SK-N-SH (cell line): ENCODE data around the gene IP6K2. TPM values are rescaled to one million over a fixed set of nuclear protein-coding genes. Genes with fewer than 3 reads are reported as not detected.

Experiments
- CTCF ChIA-PET: fragments of 300-600, 350-600 bp; formaldehyde crosslinking; extraction: SDS; loops from one replicate; lab custom pipeline; 2021; lab: Yijun Ruan, JAX
- POLR2A ChIA-PET: fragments of 350-600 bp; sonication (Branson Sonifier 250); formaldehyde crosslinking; extraction: SDS; loops from one replicate; lab custom pipeline; 2020; ENCODE audit warnings: antibody characterized with exemption, inconsistent platforms; lab: Yijun Ruan, JAX
- DNase-seq: peaks from one replicate; pipeline ENCODE4 v3.0.0; 2012
- H2AFZ ChIP-seq: fragments of 200-600 bp; sonication (generic); 2 replicates; pipeline ENCODE4 v1.8.1; 2016; ENCODE audit warnings: antibody characterized with exemption, mild to moderate bottlenecking, low read depth
- H3F3A ChIP-seq: fragments of 200-600 bp; sonication (generic); replicated peaks from 2 replicates; pipeline ENCODE3; 2016; ENCODE audit warnings: antibody characterized with exemption, mild to moderate bottlenecking; ENCODE audit not compliant: insufficient read depth
- H3K27ac ChIP-seq, 2 experiments: fragments of 200-500 bp in 1 of 2; fragments of 200-600 bp in 1 of 2; sonication (Bioruptor generic) in 1 of 2; sonication (generic), shearing (Covaris generic) in 1 of 2; 2 replicates each; pipeline versions ENCODE4 v1.5.1 to v1.6.1; 2014 to 2016; ENCODE audit warnings: low read depth in 2 of 2, inconsistent platforms in 1 of 2, low read length in 1 of 2, mild to moderate bottlenecking in 1 of 2, mixed read lengths in 1 of 2
- H3K27me3 ChIP-seq: fragments of 200-600 bp; sonication (generic), shearing (Covaris generic); 2 replicates; pipeline ENCODE4 v1.6.1; 2016; ENCODE audit warnings: mixed run types; ENCODE audit not compliant: insufficient read depth
- H3K36me3 ChIP-seq, 2 experiments: fragments of 200-500 bp in 1 of 2; fragments of 200-600 bp in 1 of 2; sonication (Bioruptor generic) in 1 of 2; sonication (generic) in 1 of 2; replicated peaks in 1 of 2; 2 replicates each; pipeline versions ENCODE3 to v1.5.1; 2014 to 2016; ENCODE audit warnings: low read length in 1 of 2, mild to moderate bottlenecking in 1 of 2; ENCODE audit not compliant: insufficient read depth in 2 of 2, control insufficient read depth in 1 of 2
- H3K4me1 ChIP-seq, 2 experiments: fragments of 200-500 bp in 1 of 2; fragments of 200-600 bp in 1 of 2; sonication (Bioruptor generic) in 1 of 2; sonication (generic), shearing (Covaris generic) in 1 of 2; 2 replicates each; pipeline versions ENCODE4 v1.5.1 to v1.6.1; 2014 to 2016; ENCODE audit warnings: low read depth in 1 of 2, low read length in 1 of 2, mixed run types in 1 of 2; ENCODE audit not compliant: insufficient read depth in 2 of 2, control insufficient read depth in 1 of 2
- H3K4me2 ChIP-seq: fragments of 200-600 bp; sonication (generic), shearing (Covaris generic); 2 replicates; pipeline ENCODE4 v1.6.1; 2017; ENCODE audit warnings: mixed run types
- H3K4me3 ChIP-seq, 2 experiments: fragments of 200-500 bp in 1 of 2; fragments of 200-600 bp in 1 of 2; sonication (Bioruptor generic) in 1 of 2; sonication (generic), shearing (Covaris generic) in 1 of 2; 2 replicates each; pipeline versions ENCODE4 v1.5.1 to v1.8.1; 2014 to 2016; ENCODE audit warnings: low read depth in 2 of 2, inconsistent platforms in 1 of 2, low read length in 1 of 2, mild to moderate bottlenecking in 1 of 2, mixed read lengths in 1 of 2, moderate library complexity in 1 of 2
- H3K79me2 ChIP-seq: fragments of 200-600 bp; sonication (generic); 2 replicates; pipeline ENCODE4 v1.8.1; 2017; ENCODE audit warnings: mild to moderate bottlenecking; ENCODE audit not compliant: insufficient read depth
- H3K9ac ChIP-seq: fragments of 200-600 bp; sonication (generic); 2 replicates; pipeline ENCODE4 v1.6.1; 2017; ENCODE audit warnings: mixed run types
- H3K9me2 ChIP-seq: fragments of 200-600 bp; sonication (generic); 2 replicates; pipeline ENCODE4 v1.6.1; 2017; ENCODE audit warnings: mixed run types
- H3K9me3 ChIP-seq: fragments of 200-600 bp; sonication (generic); 2 replicates; pipeline ENCODE4 v1.6.1; 2017; ENCODE audit warnings: mixed run types, mild to moderate bottlenecking, moderate library complexity
- H4K20me1 ChIP-seq: fragments of 200-600 bp; sonication (generic); 2 replicates; pipeline ENCODE4 v1.6.1; 2017; ENCODE audit warnings: mild to moderate bottlenecking, mixed run types; ENCODE audit not compliant: insufficient read depth
- CHD2 ChIP-seq: fragments of 150-350 bp; IDR thresholded peaks from 2 replicates; pipeline ENCODE4 v1.6.1; 2018; ENCODE audit warnings: low read length; ENCODE audit not compliant: partially characterized antibody
- ELF1 ChIP-seq: IDR thresholded peaks from 2 replicates; pipeline ENCODE4 v1.4.0; 2012
- EP300 ChIP-seq, 2 experiments: IDR thresholded peaks; 2 replicates each; pipeline versions ENCODE4 v1.4.0 to v1.6.1; 2012; ENCODE audit warnings: borderline replicate concordance in 1 of 2, low read depth in 1 of 2, low read length in 1 of 2
- GATA2 ChIP-seq: sonication (generic); formaldehyde crosslinking; IDR thresholded peaks from 2 replicates; pipeline ENCODE4 v1.5.0; 2020; ENCODE audit warnings: mild to moderate bottlenecking, missing genetic modification reagents
- MXI1 ChIP-seq: IDR thresholded peaks from 2 replicates; pipeline ENCODE4 v1.6.1; 2012; ENCODE audit warnings: mild to moderate bottlenecking, low read depth, low read length, improper control_type of control experiment
- NFIC ChIP-seq: IDR thresholded peaks from 2 replicates; pipeline ENCODE4 v1.4.0; 2012; ENCODE audit warnings: borderline replicate concordance
- REST ChIP-seq: IDR thresholded peaks from 2 replicates; pipeline ENCODE4 v1.6.1; 2012; ENCODE audit warnings: mild to moderate bottlenecking, low read depth, low read length, moderate library complexity
- RXRA ChIP-seq: IDR thresholded peaks from 2 replicates; pipeline ENCODE4 v1.4.0; 2012; ENCODE audit warnings: low read depth, mild to moderate bottlenecking, borderline replicate concordance
- SIN3A ChIP-seq: IDR thresholded peaks from 2 replicates; pipeline ENCODE4 v1.6.1; 2012; ENCODE audit warnings: low read depth, mild to moderate bottlenecking, low read length, moderate library complexity, borderline replicate concordance
- SMC3 ChIP-seq: IDR thresholded peaks from 2 replicates; pipeline ENCODE4 v1.6.1; 2012; ENCODE audit warnings: low read depth, low read length, improper control_type of control experiment
- TAF1 ChIP-seq: IDR thresholded peaks from 2 replicates; pipeline ENCODE4 v1.6.1; 2012; ENCODE audit warnings: low read depth, mild to moderate bottlenecking, low read length, moderate library complexity, borderline replicate concordance
- YY1 ChIP-seq: IDR thresholded peaks from 2 replicates; pipeline ENCODE4 v1.4.0; 2012; ENCODE audit warnings: low read depth, mild to moderate bottlenecking
- WGBS: methylation state at CpG from one replicate; pipeline ENCODE4 v1.1.6; 2017; ENCODE audit warnings: low lambda C conversion rate; 5-methylcytosine and 5-hydroxymethylcytosine counted together
- polyA plus RNA-seq, 3 experiments: library from polyadenylated mRNA; depleted of rRNA; stranded (reverse); fragments of >200 nt; gene quantifications; 2 replicates each; pipeline ENCODE4 v1.2.3, GENCODE V29; 2012

The IP6K2 gene
- polyA plus RNA-seq, 1 of the 3 experiments (the other 2 are of a cell fraction): 178 TPM

- TF ChIP-seq TAF1: no peak
Measured at GRCh38 chr3:48648188-48648850, 68.7 kb downstream of the IP6K2 start (continued).

- Histone ChIP-seq H4K20me1 (no peaks in the 10 kb centered on the region), H2AFZ (no peak overlapping the region), H3K27ac (no peak overlapping the region), H3K9me3 (no peaks in the 10 kb centered on the region), H3K4me3 (no peak overlapping the region), H3F3A (no peaks in the 10 kb centered on the region), H3K27me3 (no peaks in the 10 kb centered on the region), H3K79me2 (no peaks in the 10 kb centered on the region), H3K4me1 (no peaks in the 10 kb centered on the region), H3K9me2 (no peaks in the 10 kb centered on the region), H3K9ac (no peak overlapping the region), H3K4me2 (no peak overlapping the region), H3K36me3 (peaks cover 0 to 73% of the 10 kb centered on the region in 2 experiments)
- no peak for DNase-seq
- 87% methylated on average over 9 of the region's 9 CpGs for WGBS
- TF ChIP-seq REST (no peak), CHD2 (no peak), GATA2 (CRISPR knock-in tag) (no peak), ELF1 (no peak), EP300 (IDR thresholded peaks at IDR 0.05; ENCODE audit: borderline replicate concordance in 1 of 2, low read depth in 1 of 2, low read length in 1 of 2) (no peak), SMC3 (no peak), NFIC (no peak), MXI1 (no peak)
- ChIA-PET CTCF (interaction anchor here (1.1 to 2.6 kb wide), 2 partner anchors 9 to 12 kb away, joined by 3 to 12 read pairs; partner anchors contain the start of gene SLC26A6), POLR2A (no interaction called here)
Measured at GRCh38 chr3:48647714-48648113, 69.3 kb downstream of the IP6K2 start.

- H2AFZ ChIP-seq: no peak overlapping the region
- no peak overlapping the region for H3K4me3 ChIP-seq
- H4K20me1 ChIP-seq: no peaks in the 10 kb centered on the region
- no peak for TF ChIP-seq YY1
- no peak for TF ChIP-seq RXRA
- no peak for TF ChIP-seq SIN3A
- ChIA-PET POLR2A (interaction anchor here (1.9 kb wide), 1 partner anchor 10 kb away, joined by 6 read pairs; the partner anchor contains the start of gene SLC26A6), CTCF (interaction anchor here (2.0 kb wide), 1 partner anchor 10 kb away, joined by 7 read pairs; the partner anchor contains the start of gene SLC26A6)
- 97% methylated on average over 13 of the region's 22 CpGs for WGBS
- H3K79me2 ChIP-seq: no peaks in the 10 kb centered on the region
- no peak for DNase-seq
- H3K36me3 ChIP-seq: peaks cover 1 to 79% of the 10 kb centered on the region in 2 experiments
- no peaks in the 10 kb centered on the region for H3F3A ChIP-seq
- no peak overlapping the region for H3K27ac ChIP-seq
- no peak overlapping the region for H3K9ac ChIP-seq
- H3K9me3 ChIP-seq: no peaks in the 10 kb centered on the region
- H3K4me1 ChIP-seq: no peaks in the 10 kb centered on the region
- H3K27me3 ChIP-seq: no peaks in the 10 kb centered on the region
- no peak overlapping the region for H3K4me2 ChIP-seq
- no peaks in the 10 kb centered on the region for H3K9me2 ChIP-seq
Measured at GRCh38 chr3:48644898-48645760, 71.9 kb downstream of the IP6K2 start.
